ENCODE data around the gene COMT. TPM values are rescaled to one million over a fixed set of nuclear protein-coding genes. Genes with fewer than 3 reads are reported as not detected.

The COMT gene
- total RNA-seq, 2 donors from 2014 or later: 26.6 to 27.8 TPM

DNA sequence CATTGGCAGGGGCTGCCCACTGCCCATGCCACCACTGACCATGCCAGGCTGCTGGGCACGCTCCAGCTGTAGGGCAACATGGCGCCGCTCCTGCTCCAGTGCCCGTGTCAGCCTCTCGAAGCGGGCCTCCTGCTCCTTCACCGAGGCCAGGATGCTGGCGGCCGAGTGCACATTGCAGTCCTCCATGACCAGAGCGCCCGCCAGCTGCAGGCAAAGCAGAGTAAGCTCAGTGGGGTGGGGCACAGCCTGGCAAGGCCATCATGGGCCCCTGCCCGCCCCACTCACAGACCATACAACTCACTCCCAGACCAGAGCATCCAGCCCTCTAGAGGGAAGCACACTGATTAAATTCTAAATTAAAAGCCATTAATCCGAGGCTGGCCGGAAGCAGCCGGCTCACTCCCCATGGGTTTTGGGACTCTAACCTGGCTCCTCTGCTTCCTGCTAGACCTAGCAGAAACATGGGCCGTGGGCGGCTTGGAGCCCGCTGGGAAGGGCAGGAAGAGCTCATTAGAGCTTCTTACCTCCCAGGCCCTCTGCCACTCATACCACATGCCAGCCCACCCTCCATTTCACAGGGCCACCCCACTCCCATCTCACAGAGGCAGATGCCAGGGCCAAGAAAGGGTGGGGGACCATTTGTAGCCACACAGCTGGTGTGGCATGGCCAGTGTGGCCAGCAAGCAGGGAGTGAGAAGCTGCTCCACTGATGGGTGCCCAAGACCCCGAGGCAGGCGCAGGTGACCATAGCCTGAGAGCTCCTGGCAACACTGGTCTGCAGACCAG lies 49.2 kb downstream of the COMT start:
- Histone ChIP-seq H3K9ac (ENCODE audit: extremely low read depth, low read length, poor library complexity, severe bottlenecking) (no peak overlapping the region), H3K4me3 (ENCODE audit: low read length) (no peak overlapping the region), H3K27ac (ENCODE audit: low read depth, low read length) (no peak overlapping the region), H3K36me3 (ENCODE audit: control insufficient read depth, insufficient read depth, low read length) (no peaks in the 10 kb centered on the region), H3K27me3 (ENCODE audit: control insufficient read depth, insufficient read depth, low read length, poor library complexity, severe bottlenecking) (no peaks in the 10 kb centered on the region), H3K4me1 (ENCODE audit: control insufficient read depth, insufficient read depth, low read length) (peaks cover 5% of the 10 kb centered on the region), H3K9me3 (ENCODE audit: control insufficient read depth, low read length) (no peaks in the 10 kb centered on the region)
- Mint-ChIP-seq H3K9me3 (no peaks in the 10 kb centered on the region), H3K4me3 (no peak overlapping the region), H3K36me3 (ENCODE audit: low read depth) (no peaks in the 10 kb centered on the region), H3K4me1 (no peaks in the 10 kb centered on the region), H3K27me3 (ENCODE audit: insufficient read depth) (peaks cover 1% of the 10 kb centered on the region), H3K27ac (no peak overlapping the region)
- 90 to 92% methylated on average over 13 to 20 of the region's 20 CpGs for WGBS, 2 experiments (ENCODE audit: insufficient coverage in 1 of 2, insufficient read length in 1 of 2)
- no peak for DNase-seq
- TF ChIP-seq, protein P1, sequence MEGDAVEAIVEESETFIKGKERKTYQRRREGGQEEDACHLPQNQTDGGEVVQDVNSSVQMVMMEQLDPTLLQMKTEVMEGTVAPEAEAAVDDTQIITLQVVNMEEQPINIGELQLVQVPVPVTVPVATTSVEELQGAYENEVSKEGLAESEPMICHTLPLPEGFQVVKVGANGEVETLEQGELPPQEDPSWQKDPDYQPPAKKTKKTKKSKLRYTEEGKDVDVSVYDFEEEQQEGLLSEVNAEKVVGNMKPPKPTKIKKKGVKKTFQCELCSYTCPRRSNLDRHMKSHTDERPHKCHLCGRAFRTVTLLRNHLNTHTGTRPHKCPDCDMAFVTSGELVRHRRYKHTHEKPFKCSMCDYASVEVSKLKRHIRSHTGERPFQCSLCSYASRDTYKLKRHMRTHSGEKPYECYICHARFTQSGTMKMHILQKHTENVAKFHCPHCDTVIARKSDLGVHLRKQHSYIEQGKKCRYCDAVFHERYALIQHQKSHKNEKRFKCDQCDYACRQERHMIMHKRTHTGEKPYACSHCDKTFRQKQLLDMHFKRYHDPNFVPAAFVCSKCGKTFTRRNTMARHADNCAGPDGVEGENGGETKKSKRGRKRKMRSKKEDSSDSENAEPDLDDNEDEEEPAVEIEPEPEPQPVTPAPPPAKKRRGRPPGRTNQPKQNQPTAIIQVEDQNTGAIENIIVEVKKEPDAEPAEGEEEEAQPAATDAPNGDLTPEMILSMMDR (conservative IDR thresholded peaks at IDR 0.05): no peak

DNA sequence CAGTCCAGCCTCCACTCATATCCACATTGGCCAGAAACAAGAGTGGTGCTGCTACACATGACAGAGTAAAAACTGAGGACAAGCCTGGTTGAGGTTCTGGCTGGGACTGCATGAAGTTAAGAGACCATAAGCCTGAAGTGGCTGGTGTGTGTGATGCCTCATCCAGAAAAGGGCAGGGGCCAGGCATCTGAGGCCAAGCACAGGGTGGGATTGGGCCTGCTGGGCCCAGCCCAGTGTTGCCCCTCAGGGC lies 49.7 kb downstream of the COMT start:
- H3K27ac ChIP-seq (ENCODE audit: low read depth, low read length): no peak overlapping the region
- Mint-ChIP-seq H3K4me1 (no peaks in the 10 kb centered on the region), H3K36me3 (ENCODE audit: low read depth) (no peaks in the 10 kb centered on the region), H3K27me3 (ENCODE audit: insufficient read depth) (peaks cover 1% of the 10 kb centered on the region), H3K9me3 (no peaks in the 10 kb centered on the region), H3K4me3 (no peak overlapping the region), H3K27ac (no peak overlapping the region)
- H3K36me3 ChIP-seq (ENCODE audit: control insufficient read depth, insufficient read depth, low read length): no peaks in the 10 kb centered on the region
- no peak for DNase-seq
- no peaks in the 10 kb centered on the region for H3K4me1 ChIP-seq (ENCODE audit: control insufficient read depth, insufficient read depth, low read length)
- no peak overlapping the region for H3K9ac ChIP-seq (ENCODE audit: extremely low read depth, low read length, poor library complexity, severe bottlenecking)
- H3K9me3 ChIP-seq (ENCODE audit: control insufficient read depth, low read length): no peaks in the 10 kb centered on the region
- H3K4me3 ChIP-seq (ENCODE audit: low read length): no peak overlapping the region
- H3K27me3 ChIP-seq (ENCODE audit: control insufficient read depth, insufficient read depth, low read length, poor library complexity, severe bottlenecking): no peaks in the 10 kb centered on the region
- TF ChIP-seq, protein P1 (conservative IDR thresholded peaks at IDR 0.05): no peak

DNA sequence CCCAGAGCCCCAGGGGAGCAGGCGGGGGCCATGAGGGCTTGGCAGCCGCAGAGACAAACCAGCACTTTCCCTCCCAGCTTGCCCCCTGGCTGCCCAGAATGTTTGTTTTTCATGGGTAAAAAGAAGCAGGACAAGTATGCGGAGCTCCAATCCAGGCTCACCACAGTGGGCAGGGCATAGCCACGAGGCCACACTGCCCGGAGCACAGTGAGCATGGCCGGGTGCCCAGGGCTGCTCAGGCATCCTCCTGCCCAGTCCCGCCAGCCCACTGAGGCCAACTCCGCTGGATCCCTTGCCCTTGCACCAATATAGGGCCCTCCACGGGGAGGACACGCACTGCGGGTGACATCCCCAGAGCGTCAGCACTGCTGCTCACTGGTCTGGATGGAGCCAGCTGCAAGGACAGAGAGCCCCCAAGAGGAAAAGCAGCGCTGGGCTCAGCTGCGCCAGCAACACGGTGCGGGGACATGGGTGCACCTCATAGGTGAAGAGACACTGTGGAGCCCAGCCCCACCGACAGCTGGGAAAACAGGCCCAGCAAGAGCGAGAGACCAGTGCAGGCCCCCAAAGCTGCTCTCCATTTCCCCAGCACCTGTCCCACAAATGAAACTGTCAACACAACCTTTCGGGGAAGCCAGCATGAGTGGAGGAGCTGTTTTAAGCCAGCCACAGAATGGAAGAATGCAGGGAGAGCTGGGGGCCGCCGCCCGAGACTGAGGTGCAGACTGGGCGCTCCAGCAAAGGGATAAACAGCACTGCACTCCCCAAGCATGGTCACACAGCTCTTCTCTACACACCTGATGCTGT lies 50.3 kb downstream of the COMT start:
- H3K4me1 ChIP-seq (ENCODE audit: control insufficient read depth, insufficient read depth, low read length): no peaks in the 10 kb centered on the region
- Mint-ChIP-seq H3K4me1 (no peaks in the 10 kb centered on the region), H3K36me3 (ENCODE audit: low read depth) (no peaks in the 10 kb centered on the region), H3K27ac (no peak overlapping the region), H3K27me3 (ENCODE audit: insufficient read depth) (peaks cover 1% of the 10 kb centered on the region), H3K4me3 (no peak overlapping the region), H3K9me3 (no peaks in the 10 kb centered on the region)
- no peaks in the 10 kb centered on the region for H3K27me3 ChIP-seq (ENCODE audit: control insufficient read depth, insufficient read depth, low read length, poor library complexity, severe bottlenecking)
- no peak overlapping the region for H3K4me3 ChIP-seq (ENCODE audit: low read length)
- no peaks in the 10 kb centered on the region for H3K9me3 ChIP-seq (ENCODE audit: control insufficient read depth, low read length)
- DNase-seq: no peak
- TF ChIP-seq, protein P1 (conservative IDR thresholded peaks at IDR 0.05): no peak
- no peaks in the 10 kb centered on the region for H3K36me3 ChIP-seq (ENCODE audit: control insufficient read depth, insufficient read depth, low read length)
- 91 to 100% methylated on average over 15 to 23 of the region's 23 CpGs for WGBS, 2 experiments (ENCODE audit: insufficient coverage in 1 of 2, insufficient read length in 1 of 2)
- H3K9ac ChIP-seq (ENCODE audit: extremely low read depth, low read length, poor library complexity, severe bottlenecking): no peak overlapping the region
- H3K27ac ChIP-seq (ENCODE audit: low read depth, low read length): no peak overlapping the region

All from endodermal cell (in vitro differentiated cells).